Endothelial cell (in vitro differentiated cells): ENCODE results near the gene WDR54. TPM values are rescaled to one million over a fixed set of nuclear protein-coding genes. Genes with fewer than 3 reads are reported as not detected.
"Not testable (repeated sequence)": the region's sequence is repeated elsewhere in the genome, so short reads cannot be mapped to it uniquely, and the experiment has no call there.

Experiments
- DNase-seq: peaks from one replicate; pipeline ENCODE4 v3.0.0; 2021; ENCODE audit warnings: low spot score
- H3K27ac Mint-ChIP-seq: one replicate; pipeline ENCODE4 v1.8.0; 2021; ENCODE audit warnings: mixed read lengths, inconsistent platforms; ENCODE audit not compliant: unreplicated experiment
- H3K27me3 Mint-ChIP-seq: one replicate; pipeline ENCODE4 v1.8.0; 2021; ENCODE audit warnings: mild to moderate bottlenecking, moderate library complexity, mixed read lengths, inconsistent platforms; ENCODE audit not compliant: unreplicated experiment
- H3K36me3 Mint-ChIP-seq: one replicate; pipeline ENCODE4 v1.8.0; 2021; ENCODE audit warnings: mild to moderate bottlenecking, low read depth, mixed read lengths, inconsistent platforms; ENCODE audit not compliant: unreplicated experiment
- H3K4me1 Mint-ChIP-seq: one replicate; pipeline ENCODE4 v1.8.0; 2021; ENCODE audit warnings: mild to moderate bottlenecking, mixed read lengths, inconsistent platforms; ENCODE audit not compliant: unreplicated experiment
- H3K4me3 Mint-ChIP-seq: one replicate; pipeline ENCODE4 v1.8.0; 2021; ENCODE audit warnings: mild to moderate bottlenecking, mixed read lengths, inconsistent platforms; ENCODE audit not compliant: unreplicated experiment
- H3K9me3 Mint-ChIP-seq: one replicate; pipeline ENCODE4 v1.8.0; 2021; ENCODE audit warnings: mixed read lengths, inconsistent platforms; ENCODE audit not compliant: unreplicated experiment
- total RNA-seq: library from RNA; stranded (reverse); fragmentation: NEBNext Ultra II Directional; extraction: Animal tissue kit (Norgen Biotek cat#: 25700); gene quantifications from one replicate; pipeline ENCODE4 v1.2.1, GENCODE V29; 2021; ENCODE audit not compliant: unreplicated experiment
- TF ChIP-seq, protein P1 (sequence below): fragments of 200-600 bp; sonication (generic); IDR thresholded peaks from one replicate; pipeline ENCODE4 v1.5.0; 2021; ENCODE audit warnings: antibody characterized with exemption; ENCODE audit not compliant: unreplicated experiment

WDR54 gene
- total RNA-seq, 1 donor from 2014 or later, result 34.1 TPM

DNA sequence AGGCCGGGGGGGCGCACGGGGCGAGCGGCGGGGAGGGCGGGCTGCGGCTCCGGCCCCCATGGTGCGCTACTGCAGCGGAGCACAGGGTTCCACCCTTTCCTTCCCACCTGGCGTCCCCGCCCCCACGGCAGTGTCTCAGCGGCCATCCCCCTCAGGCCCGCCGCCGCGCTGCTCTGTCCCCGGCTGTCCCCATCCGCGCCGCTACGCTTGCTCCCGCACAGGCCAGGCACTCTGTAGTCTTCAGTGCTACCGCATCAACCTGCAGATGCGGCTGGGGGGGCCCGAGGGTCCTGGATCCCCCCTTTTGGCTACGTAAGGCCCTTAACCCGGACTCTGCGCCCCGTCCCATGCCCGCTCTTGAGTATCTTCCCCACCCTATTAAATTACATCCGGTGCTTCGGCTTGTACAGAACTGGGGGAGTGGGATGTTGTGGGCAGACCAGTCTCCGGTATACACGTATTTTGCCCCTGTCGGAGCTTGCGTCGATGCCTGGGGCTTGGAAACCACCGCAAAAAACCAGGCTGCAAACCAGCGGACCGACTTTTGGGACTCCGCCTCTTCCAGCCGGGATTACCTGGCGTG is 36.1 kb downstream of the WDR54 start:
- peak overlapping the region; percentile 89 for H3K27ac Mint-ChIP-seq
- H3K27me3 Mint-ChIP-seq, result peaks cover 9% of the 10 kb centered on the region
- DNase-seq, result peak; percentile 57
- TF ChIP-seq, protein P1, sequence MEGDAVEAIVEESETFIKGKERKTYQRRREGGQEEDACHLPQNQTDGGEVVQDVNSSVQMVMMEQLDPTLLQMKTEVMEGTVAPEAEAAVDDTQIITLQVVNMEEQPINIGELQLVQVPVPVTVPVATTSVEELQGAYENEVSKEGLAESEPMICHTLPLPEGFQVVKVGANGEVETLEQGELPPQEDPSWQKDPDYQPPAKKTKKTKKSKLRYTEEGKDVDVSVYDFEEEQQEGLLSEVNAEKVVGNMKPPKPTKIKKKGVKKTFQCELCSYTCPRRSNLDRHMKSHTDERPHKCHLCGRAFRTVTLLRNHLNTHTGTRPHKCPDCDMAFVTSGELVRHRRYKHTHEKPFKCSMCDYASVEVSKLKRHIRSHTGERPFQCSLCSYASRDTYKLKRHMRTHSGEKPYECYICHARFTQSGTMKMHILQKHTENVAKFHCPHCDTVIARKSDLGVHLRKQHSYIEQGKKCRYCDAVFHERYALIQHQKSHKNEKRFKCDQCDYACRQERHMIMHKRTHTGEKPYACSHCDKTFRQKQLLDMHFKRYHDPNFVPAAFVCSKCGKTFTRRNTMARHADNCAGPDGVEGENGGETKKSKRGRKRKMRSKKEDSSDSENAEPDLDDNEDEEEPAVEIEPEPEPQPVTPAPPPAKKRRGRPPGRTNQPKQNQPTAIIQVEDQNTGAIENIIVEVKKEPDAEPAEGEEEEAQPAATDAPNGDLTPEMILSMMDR, result no peak
- H3K9me3 Mint-ChIP-seq, result no peaks in the 10 kb centered on the region
- H3K4me1 Mint-ChIP-seq, result peaks cover 38% of the 10 kb centered on the region
- peak overlapping the region; percentile 98 for H3K4me3 Mint-ChIP-seq
- H3K36me3 Mint-ChIP-seq, result peaks cover 7% of the 10 kb centered on the region

DNA sequence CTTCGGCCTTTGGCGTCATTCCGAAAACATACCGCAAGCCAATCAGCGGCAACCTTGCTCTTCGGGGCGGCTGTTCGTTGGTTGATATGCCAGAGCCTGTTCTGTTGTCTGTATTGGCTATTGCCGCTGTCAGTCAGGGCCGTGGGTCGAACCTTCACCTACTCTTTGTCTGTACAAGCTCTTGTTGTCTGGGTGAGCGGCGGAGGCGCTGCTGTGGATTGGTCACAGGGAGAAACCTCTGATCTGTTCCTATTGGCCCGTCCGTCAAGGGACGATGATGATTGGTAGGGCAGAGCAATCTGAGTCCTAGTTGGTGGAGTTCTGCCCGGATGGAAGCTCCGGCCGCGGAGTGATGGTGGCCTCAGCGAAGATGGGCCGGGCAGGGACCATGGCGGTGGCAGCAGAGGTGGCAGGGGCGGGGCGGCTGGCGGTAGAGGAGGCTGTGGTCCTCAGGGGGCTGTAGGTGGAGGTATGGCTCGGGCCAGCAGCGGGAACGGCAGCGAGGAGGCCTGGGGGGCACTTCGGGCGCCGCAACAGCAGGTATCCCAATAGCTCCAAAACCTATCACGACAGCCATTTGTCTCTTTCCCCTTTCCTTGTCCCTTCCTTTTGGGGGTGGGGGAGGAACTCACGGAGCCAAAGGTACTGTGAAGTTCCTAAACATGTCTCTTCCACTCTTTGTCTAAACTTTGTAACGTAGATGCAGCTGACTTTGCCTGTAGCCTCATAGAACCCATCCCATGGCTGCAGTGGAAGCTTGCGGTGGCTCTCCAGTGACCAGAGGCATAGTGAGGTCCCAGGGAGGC is 36.8 kb downstream of the WDR54 start, which contains the start of gene WBP1:
Gene WBP1 (plus strand): TSS at position 307 of the 806 bp plus-strand sequence. CDS start 165 bp downstream, at position 472.
- peak; percentile 97 for DNase-seq
- Mint-ChIP-seq H3K36me3 (peaks cover 14% of the 10 kb centered on the region), H3K4me1 (peaks cover 37% of the 10 kb centered on the region), H3K4me3 (peak within 1 kb of the TSS; percentile 98), H3K27me3 (peaks cover 15% of the 10 kb centered on the region), H3K27ac (peak within 1 kb of the TSS; percentile 89), H3K9me3 (no peaks in the 10 kb centered on the region)
- TF ChIP-seq, protein P1, result no peak

DNA sequence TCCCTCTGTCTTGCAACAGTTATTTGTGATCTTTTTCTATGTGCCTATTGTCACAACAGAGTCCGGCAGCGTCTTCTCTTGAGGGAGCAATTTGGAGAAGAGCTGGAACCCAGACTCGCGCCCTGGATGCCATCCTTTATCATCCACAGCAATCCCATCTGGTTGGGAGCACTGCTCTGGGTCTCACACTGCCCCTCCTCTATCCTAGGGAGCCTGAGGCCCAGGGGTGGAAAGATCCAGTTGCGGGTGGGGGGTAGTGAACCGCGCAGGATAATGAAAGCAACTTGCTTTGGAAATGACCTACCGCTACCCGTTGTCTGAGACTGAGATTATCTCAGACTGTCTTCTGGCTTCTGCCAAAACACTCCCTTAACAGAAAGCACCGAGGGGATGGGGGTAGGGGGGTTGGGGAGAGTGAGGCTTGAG is 37.4 kb downstream of the WDR54 start:
- Mint-ChIP-seq H3K36me3 (peaks cover 14% of the 10 kb centered on the region), H3K4me1 (peaks cover 38% of the 10 kb centered on the region), H3K27me3 (peaks cover 17% of the 10 kb centered on the region), H3K27ac (peak overlapping the region; percentile 89), H3K9me3 (no peaks in the 10 kb centered on the region), H3K4me3 (peak overlapping the region; percentile 98)
- TF ChIP-seq, protein P1, result no peak
- DNase-seq, result no peak

DNA sequence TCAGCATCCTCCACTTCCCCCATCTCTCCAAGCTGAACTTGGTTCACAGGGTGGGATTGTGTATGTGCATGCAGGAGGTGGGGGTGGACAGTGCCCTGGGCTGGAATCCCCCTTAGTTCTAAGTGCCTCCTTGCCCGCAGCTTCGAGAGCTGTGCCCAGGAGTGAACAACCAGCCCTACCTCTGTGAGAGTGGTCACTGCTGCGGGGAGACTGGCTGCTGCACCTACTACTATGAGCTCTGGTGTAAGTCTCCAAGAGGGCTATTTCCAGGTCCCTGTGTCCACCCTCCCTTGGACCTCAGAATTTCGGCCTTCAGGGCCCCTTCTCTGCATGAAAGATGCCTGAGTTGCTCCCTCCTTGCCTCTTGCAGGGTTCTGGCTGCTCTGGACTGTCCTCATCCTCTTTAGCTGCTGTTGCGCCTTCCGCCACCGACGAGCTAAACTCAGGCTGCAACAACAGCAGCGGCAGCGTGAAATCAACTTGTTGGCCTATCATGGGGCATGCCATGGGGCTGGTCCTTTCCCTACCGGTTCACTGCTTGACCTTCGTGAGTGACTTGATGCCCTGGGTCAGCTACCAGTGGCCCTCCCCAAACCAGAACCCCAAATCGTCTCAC is 38.1 kb downstream of the WDR54 start:
- Mint-ChIP-seq H3K27me3 (peaks cover 20% of the 10 kb centered on the region), H3K4me1 (peaks cover 41% of the 10 kb centered on the region), H3K36me3 (peaks cover 13% of the 10 kb centered on the region), H3K4me3 (peak overlapping the region; percentile 98), H3K27ac (peak overlapping the region; percentile 76)
- not testable (repeated sequence) for DNase-seq, H3K9me3 Mint-ChIP-seq

DNA sequence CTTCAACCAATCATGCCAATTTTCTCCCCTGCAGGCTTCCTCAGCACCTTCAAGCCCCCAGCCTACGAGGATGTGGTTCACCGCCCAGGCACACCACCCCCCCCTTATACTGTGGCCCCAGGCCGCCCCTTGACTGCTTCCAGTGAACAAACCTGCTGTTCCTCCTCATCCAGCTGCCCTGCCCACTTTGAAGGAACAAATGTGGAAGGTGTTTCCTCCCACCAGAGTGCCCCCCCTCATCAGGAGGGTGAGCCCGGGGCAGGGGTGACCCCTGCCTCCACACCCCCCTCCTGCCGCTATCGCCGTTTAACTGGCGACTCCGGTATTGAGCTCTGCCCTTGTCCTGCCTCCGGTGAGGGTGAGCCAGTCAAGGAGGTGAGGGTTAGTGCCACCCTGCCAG is 38.7 kb downstream of the WDR54 start:
- peak overlapping the region; percentile 98 for H3K4me3 Mint-ChIP-seq
- not testable (repeated sequence) for H3K27ac Mint-ChIP-seq, H3K9me3 Mint-ChIP-seq, DNase-seq, H3K36me3 Mint-ChIP-seq
- peaks cover 20% of the 10 kb centered on the region for H3K27me3 Mint-ChIP-seq
- H3K4me1 Mint-ChIP-seq, result peaks cover 37% of the 10 kb centered on the region
